ENCODE results near the gene POLDIP2. TPM values are rescaled to one million over a fixed set of nuclear protein-coding genes. Genes with fewer than 3 reads are reported as not detected.

POLDIP2 gene
- total and polyA plus RNA-seq, 10 of the 15 experiments (the other 5 are each of a cell fraction or from before 2014, with no cell fraction given): 22.8 to 196 (median 121) TPM

GRCh38 chr17:28318759-28319597, 38.3 kb downstream of the POLDIP2 start, which contains the start of gene TMEM97 (continued):
- TF ChIP-seq BCL3 (IDR thresholded peaks at IDR 0.05; ENCODE audit: borderline replicate concordance, insufficient read depth, low read depth, low read length, poor library complexity, severe bottlenecking) (no peak), POU2F2 (IDR thresholded peaks at IDR 0.05; ENCODE audit: borderline replicate concordance, low read depth, low read length) (no peak), FOXK2 (IDR thresholded peaks at IDR 0.05) (no peak), YBX1 (IDR thresholded peaks at IDR 0.05) (no peak), ASH2L (IDR thresholded peaks at IDR 0.05; ENCODE audit: borderline replicate concordance, low read depth) (no peak), SRF (IDR thresholded peaks at IDR 0.05; ENCODE audit: low read depth in 2 of 2, low read length in 2 of 2) (no peak), SMAD1 (IDR thresholded peaks at IDR 0.05; ENCODE audit: low read depth, partially characterized antibody) (no peak), SMAD5 (IDR thresholded peaks at IDR 0.05; ENCODE audit: low read depth) (peak; percentile 75), SREBF2 (IDR thresholded peaks at IDR 0.05; ENCODE audit: low read length) (peak; percentile 33; the same call in 1 of the 2 replicates), NR2F1 (conservative IDR thresholded peaks at IDR 0.05) (no peak; the same call in 1 of the 2 replicates), NFIC (IDR thresholded peaks at IDR 0.05; ENCODE audit: low read depth, low read length) (no peak), PAX8 (IDR thresholded peaks at IDR 0.05) (no peak), RELA (IDR thresholded peaks at IDR 0.05; ENCODE audit: borderline replicate concordance, partially characterized antibody) (no peak), NBN (IDR thresholded peaks at IDR 0.05) (peak; percentile 67; the same call in 1 of the 2 replicates), CREM (IDR thresholded peaks at IDR 0.05; ENCODE audit: low read depth) (peak; percentile 85), GATAD2B (conservative IDR thresholded peaks at IDR 0.05; ENCODE audit: low read depth) (peak; percentile 86), NFXL1 (IDR thresholded peaks at IDR 0.05; ENCODE audit: borderline replicate concordance) (no peak), BACH1 (IDR thresholded peaks at IDR 0.05; ENCODE audit: borderline replicate concordance) (peak; percentile 89; the same call in 1 of the 2 replicates), NFYA (IDR thresholded peaks at IDR 0.05; ENCODE audit: borderline replicate concordance, low read depth, low read length) (peak; percentile 47), TCF7 (IDR thresholded peaks at IDR 0.05; ENCODE audit: borderline replicate concordance) (no peak), MAX (IDR thresholded peaks at IDR 0.05; ENCODE audit: low read depth, low read length) (peak; percentile 86), CHD1 (IDR thresholded peaks at IDR 0.05; ENCODE audit: low read depth, low read length) (no peak)
- TF ChIP-seq, protein P1, sequence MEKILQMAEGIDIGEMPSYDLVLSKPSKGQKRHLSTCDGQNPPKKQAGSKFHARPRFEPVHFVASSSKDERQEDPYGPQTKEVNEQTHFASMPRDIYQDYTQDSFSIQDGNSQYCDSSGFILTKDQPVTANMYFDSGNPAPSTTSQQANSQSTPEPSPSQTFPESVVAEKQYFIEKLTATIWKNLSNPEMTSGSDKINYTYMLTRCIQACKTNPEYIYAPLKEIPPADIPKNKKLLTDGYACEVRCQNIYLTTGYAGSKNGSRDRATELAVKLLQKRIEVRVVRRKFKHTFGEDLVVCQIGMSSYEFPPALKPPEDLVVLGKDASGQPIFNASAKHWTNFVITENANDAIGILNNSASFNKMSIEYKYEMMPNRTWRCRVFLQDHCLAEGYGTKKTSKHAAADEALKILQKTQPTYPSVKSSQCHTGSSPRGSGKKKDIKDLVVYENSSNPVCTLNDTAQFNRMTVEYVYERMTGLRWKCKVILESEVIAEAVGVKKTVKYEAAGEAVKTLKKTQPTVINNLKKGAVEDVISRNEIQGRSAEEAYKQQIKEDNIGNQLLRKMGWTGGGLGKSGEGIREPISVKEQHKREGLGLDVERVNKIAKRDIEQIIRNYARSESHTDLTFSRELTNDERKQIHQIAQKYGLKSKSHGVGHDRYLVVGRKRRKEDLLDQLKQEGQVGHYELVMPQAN (conservative IDR thresholded peaks at IDR 0.05): peak; percentile 72
- TF ChIP-seq, protein P2, sequence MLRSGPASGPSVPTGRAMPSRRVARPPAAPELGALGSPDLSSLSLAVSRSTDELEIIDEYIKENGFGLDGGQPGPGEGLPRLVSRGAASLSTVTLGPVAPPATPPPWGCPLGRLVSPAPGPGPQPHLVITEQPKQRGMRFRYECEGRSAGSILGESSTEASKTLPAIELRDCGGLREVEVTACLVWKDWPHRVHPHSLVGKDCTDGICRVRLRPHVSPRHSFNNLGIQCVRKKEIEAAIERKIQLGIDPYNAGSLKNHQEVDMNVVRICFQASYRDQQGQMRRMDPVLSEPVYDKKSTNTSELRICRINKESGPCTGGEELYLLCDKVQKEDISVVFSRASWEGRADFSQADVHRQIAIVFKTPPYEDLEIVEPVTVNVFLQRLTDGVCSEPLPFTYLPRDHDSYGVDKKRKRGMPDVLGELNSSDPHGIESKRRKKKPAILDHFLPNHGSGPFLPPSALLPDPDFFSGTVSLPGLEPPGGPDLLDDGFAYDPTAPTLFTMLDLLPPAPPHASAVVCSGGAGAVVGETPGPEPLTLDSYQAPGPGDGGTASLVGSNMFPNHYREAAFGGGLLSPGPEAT (IDR thresholded peaks at IDR 0.05; ENCODE audit: low read depth): peak; percentile 62
- TF ChIP-seq, protein P3, sequence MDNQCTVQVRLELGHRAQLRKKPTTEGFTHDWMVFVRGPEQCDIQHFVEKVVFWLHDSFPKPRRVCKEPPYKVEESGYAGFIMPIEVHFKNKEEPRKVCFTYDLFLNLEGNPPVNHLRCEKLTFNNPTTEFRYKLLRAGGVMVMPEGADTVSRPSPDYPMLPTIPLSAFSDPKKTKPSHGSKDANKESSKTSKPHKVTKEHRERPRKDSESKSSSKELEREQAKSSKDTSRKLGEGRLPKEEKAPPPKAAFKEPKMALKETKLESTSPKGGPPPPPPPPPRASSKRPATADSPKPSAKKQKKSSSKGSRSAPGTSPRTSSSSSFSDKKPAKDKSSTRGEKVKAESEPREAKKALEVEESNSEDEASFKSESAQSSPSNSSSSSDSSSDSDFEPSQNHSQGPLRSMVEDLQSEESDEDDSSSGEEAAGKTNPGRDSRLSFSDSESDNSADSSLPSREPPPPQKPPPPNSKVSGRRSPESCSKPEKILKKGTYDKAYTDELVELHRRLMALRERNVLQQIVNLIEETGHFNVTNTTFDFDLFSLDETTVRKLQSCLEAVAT (IDR thresholded peaks at IDR 0.05): peak; percentile 71; the same call in 1 of the 2 replicates

Data from GM12878 (cell line).